HG02798 (cell line): Measurements from ENCODE around the gene CD244.
"Not testable (repeated sequence)": the region's sequence is repeated elsewhere in the genome, so short reads cannot be mapped to it uniquely, and the experiment has no call there.

Experiments used
- ATAC-seq: cut with Tn5 transposase; IDR thresholded peaks from one replicate; pipeline ENCODE4 v1.9.1; 2021; ENCODE audit warnings: mild to moderate bottlenecking; ENCODE audit not compliant: unreplicated experiment, poor library complexity

The CD244 gene, protein sequence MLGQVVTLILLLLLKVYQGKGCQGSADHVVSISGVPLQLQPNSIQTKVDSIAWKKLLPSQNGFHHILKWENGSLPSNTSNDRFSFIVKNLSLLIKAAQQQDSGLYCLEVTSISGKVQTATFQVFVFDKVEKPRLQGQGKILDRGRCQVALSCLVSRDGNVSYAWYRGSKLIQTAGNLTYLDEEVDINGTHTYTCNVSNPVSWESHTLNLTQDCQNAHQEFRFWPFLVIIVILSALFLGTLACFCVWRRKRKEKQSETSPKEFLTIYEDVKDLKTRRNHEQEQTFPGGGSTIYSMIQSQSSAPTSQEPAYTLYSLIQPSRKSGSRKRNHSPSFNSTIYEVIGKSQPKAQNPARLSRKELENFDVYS

DNA sequence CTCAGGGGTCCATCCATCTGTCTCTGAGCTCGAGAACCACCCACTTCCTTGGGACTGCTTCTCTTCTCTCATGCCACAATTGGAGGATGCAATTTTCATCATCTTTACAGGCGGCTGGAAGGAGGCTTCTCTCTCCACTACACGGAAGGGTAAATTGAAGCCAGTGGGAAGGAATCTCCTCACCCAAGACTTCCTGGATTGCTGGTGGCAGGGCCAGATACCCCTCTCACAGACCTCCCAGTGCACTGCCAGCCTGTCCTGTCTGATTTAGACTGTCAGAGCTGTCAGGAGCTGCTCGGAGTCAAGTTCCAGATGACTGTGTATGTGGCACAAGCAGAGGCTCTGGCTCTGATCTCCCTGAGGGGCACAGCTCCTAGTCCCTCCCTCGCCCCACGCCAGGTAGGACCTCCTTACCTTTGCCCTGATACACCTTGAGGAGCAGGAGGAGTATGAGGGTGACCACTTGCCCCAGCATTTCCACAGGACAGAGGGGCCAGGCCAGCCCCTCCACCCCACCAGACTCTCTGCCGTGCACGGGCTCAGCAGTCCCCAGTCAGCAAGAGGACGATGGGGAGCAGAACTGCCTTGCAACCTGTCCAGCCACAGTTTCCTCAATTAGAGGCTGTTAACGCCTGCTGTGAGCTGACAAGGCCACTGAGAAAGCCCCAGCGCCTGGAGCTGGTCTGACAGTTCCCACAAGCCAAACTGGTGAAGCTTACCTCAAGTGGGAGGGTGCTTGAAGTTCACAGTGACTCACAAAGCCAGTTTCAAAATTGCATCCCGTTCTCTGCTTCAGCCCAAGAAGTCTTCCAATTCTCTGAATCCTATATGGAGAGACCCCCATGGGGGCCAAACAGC is at the start of gene CD244:
Gene CD244, minus strand, starts transcription at position 685 of the 858 bp plus-strand sequence. Its CDS starts 210 bp downstream, at position 475.
- ATAC-seq: peak; percentile 80

DNA sequence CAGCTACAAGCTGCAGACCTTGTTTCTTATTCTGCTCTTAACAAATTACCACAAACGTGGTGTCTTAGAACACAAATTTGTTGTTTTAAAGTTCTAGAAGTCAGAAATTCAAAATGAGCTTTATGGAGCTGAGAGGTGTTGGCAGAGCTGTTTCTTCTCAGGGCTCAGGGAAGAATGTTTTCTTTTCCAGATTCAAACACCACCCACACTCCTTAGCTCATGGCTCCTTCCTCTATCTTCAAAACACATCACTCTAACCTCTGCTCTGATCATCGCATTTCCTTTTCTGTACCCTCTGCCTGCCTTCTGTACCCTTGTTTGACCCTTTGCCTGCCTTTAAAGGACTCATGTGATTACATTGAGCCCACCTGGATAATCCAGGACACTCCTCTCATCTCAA is 49.2 kb upstream of the CD244 start:
- no peak for ATAC-seq

DNA sequence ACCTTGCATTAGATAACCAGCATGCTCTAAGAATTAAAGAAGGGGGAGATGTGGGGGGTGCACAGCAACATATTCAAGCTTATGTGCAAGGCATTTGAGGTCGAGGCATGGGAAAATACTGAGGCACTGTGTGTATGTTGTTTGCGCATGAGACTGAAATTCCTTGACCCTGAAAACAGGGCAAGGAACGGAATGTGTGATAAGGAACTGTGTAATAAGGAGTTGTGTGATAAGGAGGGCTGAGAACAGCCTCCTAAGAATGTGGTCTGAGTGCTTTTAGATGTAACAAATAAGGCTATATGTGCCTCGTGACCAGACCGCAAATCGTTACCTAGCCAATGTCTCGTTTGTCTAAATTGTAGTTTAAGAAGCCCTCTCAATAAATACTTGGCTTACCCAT is 48.8 kb upstream of the CD244 start:
- ATAC-seq: no peak

DNA sequence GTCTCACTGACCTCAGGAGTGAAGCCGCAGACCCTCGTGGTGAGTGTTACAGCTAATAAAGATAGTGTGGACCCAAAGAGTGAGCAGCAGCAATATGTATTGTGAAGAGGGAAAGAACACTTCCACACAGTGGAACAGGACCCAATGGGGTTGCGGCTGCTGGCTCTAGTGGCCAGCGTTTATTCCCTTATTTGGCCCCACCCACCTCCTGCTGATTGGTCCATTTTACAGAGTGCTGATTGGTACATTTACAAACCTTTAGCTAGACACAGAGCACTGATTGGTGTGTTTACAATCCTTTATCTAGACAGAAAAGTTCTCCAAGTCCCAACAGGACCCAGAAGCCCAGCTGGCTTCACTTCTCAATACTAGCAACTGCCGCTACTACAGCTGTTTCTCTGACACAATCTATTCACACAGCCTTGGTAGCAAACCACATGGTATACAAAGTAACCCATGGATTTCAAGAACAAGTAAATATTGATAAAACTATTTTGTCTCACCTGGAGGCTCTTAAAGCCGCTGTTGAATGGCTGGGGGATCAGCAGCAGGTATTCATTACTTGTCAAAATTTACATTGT is 47.6 kb upstream of the CD244 start:
- ATAC-seq: no peak

DNA sequence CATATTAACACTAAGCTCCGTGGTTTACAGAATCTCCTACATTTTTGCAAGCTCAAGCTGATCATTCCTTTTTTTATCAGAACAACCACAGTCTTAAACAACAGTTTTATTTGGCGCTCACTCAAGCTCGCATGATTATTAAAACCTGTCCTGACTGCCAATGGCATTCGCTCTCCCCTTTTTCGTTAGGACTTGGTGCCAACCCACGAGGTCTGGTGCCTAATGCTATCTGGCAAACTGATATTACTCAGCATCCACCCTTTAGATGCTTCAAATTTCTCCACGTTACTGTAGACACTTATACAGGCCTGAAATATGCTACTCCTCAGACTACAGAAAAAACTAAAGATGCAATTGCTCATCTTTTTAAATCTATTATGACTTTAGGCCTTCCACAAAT is 45.3 kb upstream of the CD244 start:
- ATAC-seq: no peak

DNA sequence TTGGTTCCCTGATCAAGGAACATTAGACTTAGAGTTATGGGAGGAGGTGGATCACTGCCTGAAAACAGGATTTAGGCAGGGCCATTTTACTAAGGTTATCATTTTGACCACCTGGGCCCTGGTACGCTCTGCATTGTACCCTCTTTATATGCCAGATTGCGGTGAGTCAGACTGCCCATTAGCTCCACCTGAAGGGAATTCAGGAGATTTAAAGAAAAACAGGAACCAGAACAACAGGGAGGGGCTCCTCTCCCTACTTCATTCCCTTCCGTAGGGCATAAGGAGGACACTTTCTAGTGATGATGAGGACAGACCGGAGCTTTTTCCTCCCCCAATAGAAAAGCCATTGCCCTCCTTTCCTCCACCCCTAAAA is 42.9 kb upstream of the CD244 start:
- ATAC-seq: no peak

DNA sequence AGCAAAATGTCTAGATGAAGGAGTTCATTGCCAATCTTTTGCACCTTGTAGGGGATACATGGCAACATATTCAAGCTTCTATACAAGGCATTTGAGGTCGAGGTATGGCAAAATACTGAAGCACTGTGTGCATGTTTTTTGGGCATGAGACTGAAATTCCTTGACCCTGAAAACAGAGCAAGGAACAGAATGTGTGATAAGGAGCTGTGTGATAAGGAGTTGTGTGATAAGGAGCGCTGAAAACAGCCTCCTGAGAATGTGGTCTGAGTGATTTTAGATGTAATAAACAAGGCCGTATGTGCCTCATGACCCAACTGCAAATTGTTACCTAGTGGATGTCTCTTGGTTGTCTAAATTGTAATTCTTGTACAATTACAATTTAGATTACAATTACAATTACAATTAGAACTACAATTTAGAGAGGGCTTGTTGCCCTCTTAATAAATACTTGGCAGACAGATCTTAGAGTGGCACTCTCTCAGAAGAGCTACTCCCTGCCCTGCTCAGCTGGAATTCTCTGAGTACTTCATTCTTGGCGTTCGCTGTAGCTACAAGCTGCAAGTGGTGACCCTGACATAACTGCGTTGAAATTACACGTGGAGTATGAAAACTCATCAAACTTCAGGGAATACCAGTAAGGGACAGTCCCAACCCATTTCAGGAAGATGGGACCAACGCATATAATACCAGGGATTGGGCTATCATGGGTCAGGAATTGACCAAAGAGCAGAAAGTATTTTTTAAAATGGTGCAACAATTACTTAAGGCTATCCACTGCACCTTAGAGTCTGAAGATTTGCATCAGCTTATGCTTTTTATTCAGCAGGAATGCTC is 42.3 kb upstream of the CD244 start:
- no peak for ATAC-seq

DNA sequence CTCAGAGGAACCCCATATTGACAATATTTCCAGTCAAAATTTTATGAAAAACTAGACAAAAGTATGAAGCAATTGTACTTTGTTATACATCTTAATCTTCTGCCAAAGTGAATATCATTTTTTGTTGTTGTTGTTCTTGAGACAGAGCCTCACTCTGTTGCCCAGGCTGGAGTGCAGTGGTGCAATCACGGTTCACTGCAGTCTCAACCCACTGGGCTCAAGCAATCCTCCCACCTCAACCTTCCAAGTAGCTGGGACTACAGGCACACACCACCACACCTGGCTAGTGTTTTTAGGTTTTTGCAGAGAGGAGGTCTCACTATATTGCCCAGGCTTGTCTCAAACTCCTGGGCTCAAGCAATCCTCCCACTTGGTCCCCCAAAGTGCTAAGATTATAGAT is 39.6 kb upstream of the CD244 start:
- not testable (repeated sequence) for ATAC-seq

DNA sequence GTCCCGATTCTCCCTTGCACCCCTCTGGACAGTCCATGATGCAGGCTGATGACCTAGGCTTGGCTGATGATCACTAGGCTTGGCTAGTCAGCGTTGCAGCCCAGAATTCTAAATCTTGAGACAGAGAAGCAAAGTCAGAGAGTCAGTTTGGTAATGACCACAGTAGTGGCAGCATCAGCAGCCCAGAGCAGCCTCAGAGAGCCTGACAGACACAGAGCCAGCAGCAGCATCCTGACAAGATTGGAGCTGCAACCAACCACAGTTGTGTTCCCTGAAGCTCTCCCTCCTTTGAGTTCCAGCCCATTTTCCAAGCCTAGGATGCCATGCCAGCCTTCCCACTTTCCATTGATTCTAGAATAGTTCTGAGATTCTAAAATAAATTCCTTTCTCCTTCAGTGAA is 39.1 kb upstream of the CD244 start:
- ATAC-seq: no peak

DNA sequence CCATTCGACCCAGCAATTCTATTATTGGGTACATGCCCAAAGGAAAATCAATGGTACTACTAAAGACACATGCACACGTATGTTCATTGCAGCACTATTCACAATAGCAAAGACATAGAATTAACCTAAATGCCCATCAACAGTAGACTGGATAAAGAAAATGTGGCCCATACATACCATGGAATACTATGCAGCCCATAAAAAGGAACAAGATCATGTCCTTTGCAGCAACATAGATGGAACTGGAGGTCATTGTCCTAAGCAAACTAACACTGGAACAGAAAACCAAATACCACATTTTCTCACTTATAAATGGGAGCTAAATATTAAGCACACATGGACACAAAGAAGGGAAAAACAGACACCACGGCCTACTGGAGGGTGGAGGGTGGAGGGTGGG is 38.0 kb upstream of the CD244 start:
- ATAC-seq: not testable (repeated sequence)

DNA sequence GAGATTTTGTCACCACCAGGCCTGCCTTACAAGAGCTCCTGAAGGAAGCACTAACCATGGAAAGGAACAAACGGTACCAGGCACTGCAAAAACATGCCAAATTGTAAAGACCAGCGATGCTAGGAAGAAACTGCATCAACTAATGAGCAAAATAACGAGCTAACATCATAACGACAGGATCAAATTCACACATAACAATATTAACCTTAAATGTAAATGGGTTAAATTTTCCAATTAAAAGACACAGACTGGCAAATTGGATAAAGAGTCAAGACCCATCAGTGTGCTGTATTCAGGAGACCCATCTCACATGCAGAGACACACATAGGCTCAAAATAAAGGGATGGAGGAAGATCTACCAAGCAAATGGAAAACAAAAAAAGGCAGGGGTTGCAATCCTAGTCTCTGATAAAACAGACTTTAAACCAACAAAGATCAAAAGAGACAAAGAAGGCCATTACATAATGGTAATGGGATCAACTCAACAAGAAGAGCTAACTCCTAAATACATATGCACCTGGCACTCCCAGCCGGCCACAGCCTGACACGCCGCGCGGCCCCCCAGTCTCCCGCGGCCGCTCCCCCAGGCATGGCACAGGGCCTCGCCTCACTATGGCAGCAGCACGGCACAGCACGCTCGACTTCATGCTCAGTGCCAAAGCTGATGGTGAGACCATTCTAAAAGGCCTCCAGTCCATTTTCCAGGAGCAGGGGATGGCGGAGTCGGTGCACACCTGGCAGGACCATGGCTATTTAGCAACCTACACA is 31.9 kb upstream of the CD244 start:
- not testable (repeated sequence) for ATAC-seq

DNA sequence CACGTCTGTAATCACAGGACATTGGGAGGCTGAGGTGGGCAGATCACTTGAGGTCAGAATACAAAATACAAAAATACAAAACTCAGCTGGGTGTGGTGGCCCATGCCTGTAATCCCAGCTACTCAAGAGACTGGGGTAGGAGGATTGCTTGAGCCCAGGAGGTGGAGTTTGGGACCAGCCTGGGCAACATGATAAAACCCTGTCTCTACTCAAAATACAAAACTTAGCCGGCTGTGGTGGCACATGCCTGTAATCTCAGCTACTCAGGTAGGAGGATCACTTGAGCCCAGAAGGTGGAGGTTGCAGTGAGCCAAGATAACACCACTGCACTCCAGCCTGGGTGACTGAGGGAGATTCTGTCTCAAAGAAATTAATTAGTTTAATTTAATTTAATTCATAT is 28.8 kb upstream of the CD244 start:
- no peak for ATAC-seq

DNA sequence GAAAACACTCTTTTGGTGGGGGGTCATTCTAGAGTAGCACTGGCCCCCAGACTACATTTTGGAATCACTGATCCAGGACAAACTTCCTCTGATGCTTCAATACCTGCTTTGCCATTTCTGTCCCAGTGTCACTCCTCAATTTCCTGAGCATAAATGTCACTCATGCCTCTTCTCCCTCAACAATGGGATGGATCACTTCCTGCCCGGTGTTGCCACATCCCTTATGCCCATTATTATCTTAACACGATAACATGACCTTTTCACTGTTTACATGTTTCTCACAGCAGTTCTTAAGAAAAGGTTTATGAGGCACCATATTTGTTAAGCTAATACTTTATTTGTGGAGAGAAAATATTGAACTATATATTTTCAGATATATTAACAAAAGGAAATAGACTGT is 26.2 kb upstream of the CD244 start:
- no peak for ATAC-seq

DNA sequence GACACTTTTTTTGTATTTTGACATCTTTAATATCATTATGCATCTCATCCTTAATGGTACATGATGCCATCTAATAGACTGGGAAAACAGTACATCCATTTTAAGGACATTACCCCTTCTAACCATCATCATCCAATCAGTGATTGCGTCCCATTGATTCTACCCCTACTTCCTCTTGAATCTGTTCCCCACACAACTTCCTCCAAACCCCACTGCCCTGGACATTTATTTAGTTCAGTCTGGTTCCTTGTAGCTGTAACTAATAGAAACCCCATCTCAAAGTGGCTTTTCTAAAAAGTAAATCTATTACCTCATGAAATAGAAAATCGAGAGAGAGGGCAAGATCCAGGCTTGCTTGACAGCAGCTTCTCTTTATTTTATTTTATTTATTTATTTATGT is 24.4 kb upstream of the CD244 start:
- ATAC-seq: no peak

DNA sequence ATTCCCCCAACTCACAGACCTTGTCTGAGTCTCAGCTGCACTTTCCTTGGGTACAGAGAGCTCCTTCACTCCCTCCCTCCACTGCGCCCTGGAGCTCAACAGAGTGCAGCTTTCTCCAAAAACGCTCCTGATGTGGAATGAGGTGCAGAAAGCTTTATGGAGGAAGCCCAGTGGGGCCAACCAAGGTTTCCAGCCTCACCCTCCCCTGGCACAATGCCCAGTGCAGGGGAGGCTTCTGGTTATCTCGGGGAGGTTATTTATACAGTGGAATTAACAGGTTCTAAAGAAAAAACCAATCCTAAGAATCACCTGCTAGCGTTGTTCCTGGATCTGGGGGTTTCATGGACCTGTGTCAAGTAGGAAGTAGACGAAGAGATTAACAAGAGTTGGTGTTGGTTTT is 22.4 kb upstream of the CD244 start, which contains the start of gene ITLN1:
Gene ITLN1, minus strand, starts transcription at position 139 of the 400 bp plus-strand sequence. CDS start 303 bp downstream, outside the sequence.
- no peak for ATAC-seq

DNA sequence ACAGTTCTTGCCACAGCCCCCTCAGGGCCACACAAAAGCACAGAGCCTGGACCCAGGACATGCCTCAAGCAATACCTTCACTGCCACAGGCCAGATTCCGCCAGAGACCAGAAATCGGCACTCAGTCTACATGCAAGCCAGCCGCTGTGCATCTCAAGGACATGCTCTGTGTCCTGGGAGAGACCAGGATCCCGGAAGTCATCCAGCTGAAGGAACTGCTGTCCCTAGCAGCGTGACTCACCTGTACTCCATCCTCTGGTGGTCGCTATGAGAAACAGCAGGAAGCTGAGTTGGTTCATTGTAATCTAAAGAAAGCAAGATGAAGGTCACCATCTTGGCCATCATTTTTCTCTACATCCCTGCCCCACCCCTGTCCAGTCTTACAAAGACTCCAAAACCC is 21.9 kb upstream of the CD244 start:
- no peak for ATAC-seq

DNA sequence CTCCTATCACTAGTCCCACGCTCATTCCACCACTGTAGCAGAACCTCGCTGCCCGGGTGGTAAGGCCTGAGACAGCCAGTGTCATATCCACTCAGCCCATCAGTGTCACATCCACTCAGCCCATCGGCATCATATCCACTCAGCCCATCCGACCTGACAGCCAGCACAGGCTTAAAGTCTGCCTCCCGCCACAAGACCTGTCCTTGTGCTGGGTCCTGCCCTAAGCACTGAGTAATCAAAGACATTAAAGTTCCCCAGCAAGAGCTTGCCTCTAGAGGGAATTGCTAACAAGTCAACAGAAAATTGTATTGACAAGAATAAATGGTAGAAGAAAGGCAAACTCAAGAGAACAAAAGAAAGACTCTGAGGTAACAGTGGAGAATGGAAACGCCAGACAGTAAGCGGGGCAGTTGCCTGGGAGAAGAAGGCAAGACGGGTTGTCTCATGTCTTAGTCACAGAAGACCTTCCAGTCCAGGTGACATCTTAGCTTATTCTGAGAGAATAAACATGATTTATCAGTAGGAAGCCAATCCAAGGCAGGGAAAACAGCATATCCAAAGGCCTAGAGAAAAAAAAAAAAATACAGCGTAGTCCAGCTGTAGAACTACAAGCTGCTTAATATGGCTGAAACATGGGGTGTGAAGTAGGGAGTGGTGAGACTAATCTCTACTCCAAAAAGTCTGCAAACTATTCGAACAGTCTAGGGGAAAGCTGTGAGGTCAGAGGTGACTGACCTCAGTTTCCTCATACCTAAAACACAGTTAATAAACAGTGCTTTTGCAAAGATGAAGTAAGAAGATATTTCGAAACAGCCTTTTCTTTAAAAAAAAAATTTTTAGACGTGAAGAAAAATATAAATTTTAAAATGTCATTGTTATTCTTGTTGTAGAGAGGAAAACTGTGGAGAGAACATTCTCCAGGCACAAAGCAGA is 21.2 kb upstream of the CD244 start:
- no peak for ATAC-seq

DNA sequence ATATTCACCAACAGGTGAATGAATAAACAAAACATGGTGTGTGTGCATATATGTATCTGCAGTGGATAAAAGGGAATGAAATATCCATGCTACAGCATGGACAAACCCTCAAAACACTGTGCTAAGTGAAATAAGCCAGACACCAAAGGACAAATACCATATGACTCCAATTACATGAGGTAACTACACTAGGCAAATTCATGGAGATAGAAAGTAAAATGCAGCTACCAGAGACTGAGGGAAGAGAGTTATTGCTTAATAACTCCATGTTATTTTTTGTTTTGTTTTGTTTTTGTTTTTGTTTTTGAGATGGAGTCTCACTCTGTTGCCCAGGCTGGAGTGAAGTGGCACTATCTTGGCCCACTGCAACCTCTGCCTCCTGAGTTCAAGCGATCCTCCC is 19.9 kb upstream of the CD244 start:
- ATAC-seq: no peak
